Osteoblast (primary cell): Measurements from ENCODE around the gene ABCD4. TPM values are rescaled to one million over a fixed set of nuclear protein-coding genes. Genes with fewer than 3 reads are reported as not detected.

ENCODE experiments used
- DNase-seq: peaks from one replicate; pipeline ENCODE4 v3.0.0; 2011; ENCODE audit warnings: low spot score, mixed read lengths; ENCODE audit not compliant: insufficient read length; ENCODE audit errors: missing footprints
- H2AFZ ChIP-seq: 2 replicates; pipeline ENCODE4 v1.6.0; 2011; ENCODE audit warnings: mild to moderate bottlenecking, low read length
- H3K27ac ChIP-seq: 2 replicates; pipeline ENCODE4 v1.5.1; 2011; ENCODE audit warnings: mild to moderate bottlenecking, low read depth, low read length, moderate library complexity
- H3K27me3 ChIP-seq: 2 replicates; pipeline ENCODE4 v1.6.0; 2012; ENCODE audit warnings: mild to moderate bottlenecking, control low read depth, inconsistent platforms, low read length, moderate library complexity; ENCODE audit not compliant: insufficient read depth
- H3K36me3 ChIP-seq: 2 replicates; pipeline ENCODE4 v1.5.1; 2011; ENCODE audit warnings: mild to moderate bottlenecking, low read length, control low read depth, moderate library complexity; ENCODE audit not compliant: insufficient read depth
- H3K4me1 ChIP-seq: 2 replicates; pipeline ENCODE4 v1.5.1; 2011; ENCODE audit warnings: mild to moderate bottlenecking, low read length, control low read depth, moderate library complexity; ENCODE audit not compliant: insufficient read depth
- H3K4me2 ChIP-seq: 2 replicates; pipeline ENCODE4 v1.6.0; 2011; ENCODE audit warnings: mild to moderate bottlenecking, low read length; ENCODE audit not compliant: insufficient read depth
- H3K4me3 ChIP-seq: fragments of 200-600 bp; sonication (generic); 3 replicates; pipeline ENCODE4 v1.5.1; 2012; ENCODE audit warnings: mild to moderate bottlenecking, low read length, inconsistent platforms; ENCODE audit not compliant: insufficient read depth
- H3K79me2 ChIP-seq: 2 replicates; pipeline ENCODE4 v1.6.0; 2012; ENCODE audit warnings: mild to moderate bottlenecking, low read length, control low read depth, inconsistent platforms; ENCODE audit not compliant: insufficient read depth
- H3K9me3 ChIP-seq: 2 replicates; pipeline ENCODE4 v1.5.1; 2011; ENCODE audit warnings: low read depth, low read length, control low read depth
- H4K20me1 ChIP-seq: 2 replicates; pipeline ENCODE4 v1.6.0; 2012; ENCODE audit warnings: mild to moderate bottlenecking, low read length, control low read depth; ENCODE audit not compliant: insufficient read depth
- CTCF ChIP-seq: IDR thresholded peaks from 2 replicates; pipeline ENCODE4 v1.5.1; 2011; ENCODE audit warnings: mild to moderate bottlenecking, low read depth, low read length, moderate library complexity; ENCODE audit errors: extremely low read depth
- total RNA-seq: library from RNA; depleted of rRNA; stranded (reverse); fragments of >200 nt; gene quantifications from 2 replicates; pipeline ENCODE4 v1.2.3, GENCODE V29; 2012

The ABCD4 gene
- total RNA-seq, 1 donor: 38.7 TPM

DNA sequence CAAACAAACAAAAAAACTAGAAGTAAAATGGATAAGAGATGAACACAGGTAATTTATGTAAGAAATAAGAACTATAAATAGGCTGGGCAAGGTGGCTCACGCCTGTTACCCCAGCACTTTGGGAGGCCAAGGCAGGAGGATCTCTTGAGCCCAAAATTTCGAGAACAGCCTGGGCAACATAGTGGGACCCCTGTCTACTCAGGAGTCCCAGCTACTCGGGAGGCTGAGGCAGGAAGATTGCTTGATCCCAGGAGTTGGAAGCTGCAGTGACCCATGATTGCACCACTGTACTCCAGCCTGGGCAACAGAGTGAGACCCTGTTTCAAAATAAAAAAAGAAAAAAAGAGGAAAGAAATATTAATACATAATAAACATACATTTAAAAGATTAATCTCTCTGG lies 22.7 kb upstream of the ABCD4 start:
- Histone ChIP-seq H3K27me3 (peaks cover 17% of the 10 kb centered on the region), H3K36me3 (no peaks in the 10 kb centered on the region), H3K4me1 (no peaks in the 10 kb centered on the region), H2AFZ (no peak overlapping the region), H3K4me3 (no peak overlapping the region), H3K9me3 (no peaks in the 10 kb centered on the region), H4K20me1 (no peaks in the 10 kb centered on the region), H3K4me2 (no peak overlapping the region), H3K27ac (no peak overlapping the region), H3K79me2 (no peaks in the 10 kb centered on the region)
- DNase-seq: no peak
- TF ChIP-seq CTCF: no peak

GRCh38 chr14:74324931-74325361 lies 22.2 kb upstream of the ABCD4 start:
- no peak for DNase-seq
- Histone ChIP-seq H2AFZ (no peak overlapping the region), H3K27me3 (peaks cover 17% of the 10 kb centered on the region)

DNA sequence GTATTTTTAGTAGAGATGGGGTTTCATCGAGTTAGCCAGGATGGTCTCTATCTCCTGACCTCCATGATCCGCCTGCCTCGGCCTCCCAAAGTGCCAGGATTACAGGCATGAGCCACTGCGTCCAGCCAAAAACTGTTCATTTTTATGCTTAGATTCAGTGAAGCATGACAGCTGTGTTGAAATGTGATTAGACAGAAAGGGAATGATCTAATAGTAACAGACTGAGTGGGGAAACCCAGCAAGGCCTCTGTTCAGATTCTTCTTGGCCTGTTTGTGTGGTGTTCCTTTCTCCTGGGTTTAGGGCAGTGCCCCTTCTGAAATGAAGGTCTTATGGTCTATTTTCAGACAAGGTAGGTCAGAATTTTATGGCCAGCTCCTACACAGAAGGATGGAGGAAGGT lies 11.8 kb upstream of the ABCD4 start:
- H3K4me3 ChIP-seq: no peak overlapping the region
- no peaks in the 10 kb centered on the region for H3K9me3 ChIP-seq
- no peak overlapping the region for H2AFZ ChIP-seq
- peaks cover 6% of the 10 kb centered on the region for H3K27me3 ChIP-seq
- no peaks in the 10 kb centered on the region for H3K36me3 ChIP-seq
- no peak overlapping the region for H3K27ac ChIP-seq
- no peak for DNase-seq
- no peak overlapping the region for H3K4me2 ChIP-seq
- no peaks in the 10 kb centered on the region for H4K20me1 ChIP-seq
- no peaks in the 10 kb centered on the region for H3K4me1 ChIP-seq
- TF ChIP-seq CTCF: no peak
- H3K79me2 ChIP-seq: no peaks in the 10 kb centered on the region

More at GRCh38 chr14:74324931-74325361, 22.2 kb upstream of the ABCD4 start:
- peak; percentile 72 for TF ChIP-seq CTCF
- Histone ChIP-seq H3K9me3 (no peaks in the 10 kb centered on the region), H3K36me3 (no peaks in the 10 kb centered on the region), H3K4me2 (no peak overlapping the region), H4K20me1 (no peaks in the 10 kb centered on the region), H3K79me2 (no peaks in the 10 kb centered on the region), H3K4me1 (no peaks in the 10 kb centered on the region), H3K4me3 (no peak overlapping the region), H3K27ac (no peak overlapping the region)

DNA sequence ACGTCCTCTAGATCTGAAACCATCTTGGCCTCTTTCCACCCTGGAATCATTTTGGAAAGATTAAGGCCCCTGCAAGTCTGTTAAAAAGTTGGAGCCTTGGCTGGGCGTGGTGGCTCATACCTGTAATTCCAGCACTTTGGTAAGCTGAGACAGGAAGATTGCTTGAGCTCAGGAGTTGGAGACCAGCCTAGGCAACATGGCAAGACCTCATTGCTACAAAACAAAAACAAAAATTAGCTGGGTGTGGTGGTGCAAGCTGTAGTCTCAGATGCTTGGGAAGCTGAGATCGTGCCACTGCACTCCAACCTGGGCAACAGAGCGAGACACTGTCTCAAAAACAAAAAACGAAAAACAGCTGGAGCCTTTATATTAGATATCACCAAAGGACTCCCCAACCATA lies 10.9 kb upstream of the ABCD4 start:
- Histone ChIP-seq H3K79me2 (no peaks in the 10 kb centered on the region), H3K4me2 (no peak overlapping the region), H3K4me1 (no peaks in the 10 kb centered on the region), H3K4me3 (no peak overlapping the region), H3K36me3 (no peaks in the 10 kb centered on the region), H4K20me1 (no peaks in the 10 kb centered on the region), H2AFZ (no peak overlapping the region), H3K9me3 (no peaks in the 10 kb centered on the region), H3K27ac (no peak overlapping the region), H3K27me3 (peaks cover 8% of the 10 kb centered on the region)
- TF ChIP-seq CTCF: no peak
- DNase-seq: no peak
